Caco-2 (cell line): ENCODE results near the gene PHC2. TPM values are rescaled to one million over a fixed set of nuclear protein-coding genes. Genes with fewer than 3 reads are reported as not detected.

ENCODE experiments used
- BruUV-seq: library from RNA; stranded (reverse); fragments of 400-500 nt; replicated peaks from 2 replicates; lab custom pipeline; 2021; lab: Mats Ljungman, UMichigan
- CTCF ChIA-PET: fragments of 300-600 bp; sonication (Branson Sonifier 250); formaldehyde crosslinking; loops from one replicate; lab custom pipeline; 2022; ENCODE audit warnings: antibody characterized with exemption; lab: Charles Lee
- POLR2A ChIA-PET: fragments of 300-600 bp; sonication (Branson Sonifier 250); formaldehyde crosslinking; loops from one replicate; lab custom pipeline; 2022; ENCODE audit warnings: antibody characterized with exemption; lab: Charles Lee
- DNase-seq, 2 experiments: peaks; one replicate each; pipeline versions ENCODE4 v3.0.0 to v3.0.0-alpha.2; 2020 to 2022
- H3K27me3 ChIP-seq: replicated peaks from 2 replicates; pipeline ENCODE4 v1.6.0; 2011; ENCODE audit warnings: low read length; ENCODE audit not compliant: control insufficient read depth, insufficient read depth
- H3K36me3 ChIP-seq: 2 replicates; pipeline ENCODE4 v1.5.1; 2011; ENCODE audit warnings: low read length; ENCODE audit not compliant: control insufficient read depth, insufficient read depth
- H3K4me1 ChIP-seq: fragments of 250-450 bp; sonication (Bioruptor Pico); 2 replicates; pipeline ENCODE4 v1.5.1; 2020; ENCODE audit warnings: mild to moderate bottlenecking
- H3K4me3 ChIP-seq: 2 replicates; pipeline ENCODE4 v1.5.1; 2011; ENCODE audit warnings: low read depth, mild to moderate bottlenecking, control low read depth, low read length
- H3K9me3 ChIP-seq: fragments of 250-450 bp; sonication (Bioruptor Pico); 2 replicates; pipeline ENCODE4 v1.5.1; 2020; ENCODE audit warnings: mild to moderate bottlenecking, moderate library complexity
- H3K27ac Mint-ChIP-seq: one replicate; pipeline ENCODE4 v1.8.0; 2022; ENCODE audit warnings: mixed read lengths; ENCODE audit not compliant: unreplicated experiment
- H3K27me3 Mint-ChIP-seq: one replicate; pipeline ENCODE4 v1.8.0; 2022; ENCODE audit warnings: mixed read lengths; ENCODE audit not compliant: insufficient read depth, unreplicated experiment
- H3K36me3 Mint-ChIP-seq: one replicate; pipeline ENCODE4 v1.8.0; 2022; ENCODE audit warnings: mild to moderate bottlenecking, mixed read lengths; ENCODE audit not compliant: insufficient read depth, unreplicated experiment
- H3K4me1 Mint-ChIP-seq: one replicate; pipeline ENCODE4 v1.8.0; 2022; ENCODE audit warnings: low read depth, mixed read lengths; ENCODE audit not compliant: unreplicated experiment
- H3K4me3 Mint-ChIP-seq: one replicate; pipeline ENCODE4 v1.8.0; 2022; ENCODE audit warnings: mild to moderate bottlenecking, moderate library complexity, mixed read lengths; ENCODE audit not compliant: unreplicated experiment
- H3K9me3 Mint-ChIP-seq: one replicate; pipeline ENCODE4 v1.8.0; 2022; ENCODE audit warnings: mixed read lengths; ENCODE audit not compliant: unreplicated experiment
- CTCF ChIP-seq, 2 experiments: fragments of 200-600 bp in 1 of 2; IDR thresholded peaks; 1 replicate in 1 of 2; 2 replicates in 1 of 2; pipeline versions ENCODE4 v1.5.1 to v1.8.0; 2011 to 2022; ENCODE audit warnings: antibody characterized with exemption in 1 of 2, control low read depth in 1 of 2, inconsistent platforms in 1 of 2, low read depth in 1 of 2, low read length in 1 of 2, mild to moderate bottlenecking in 1 of 2, moderate library complexity in 1 of 2; ENCODE audit not compliant: insufficient read depth in 1 of 2, severe bottlenecking in 1 of 2, unreplicated experiment in 1 of 2
- intact Hi-C: fragments of 100-400 bp; cut with micrococcal nuclease; formaldehyde crosslinking; loops from one replicate; pipeline ENCODE4 v1.10.0; 2022; ENCODE audit not compliant: unreplicated experiment
- total RNA-seq: library from RNA; stranded (reverse); gene quantifications from 2 replicates; pipeline ENCODE4 v1.2.3, GENCODE V29; 2022

PHC2 gene
- total RNA-seq, 1 experiment from 2014 or later: 35.2 TPM

GRCh38 chr1:33346533-33346926 is 84.4 kb downstream of the PHC2 start:
- peaks cover 36% of the 10 kb centered on the region for H3K4me1 ChIP-seq
- H3K27me3 Mint-ChIP-seq: no peaks in the 10 kb centered on the region
- intact Hi-C loops: no loop called here

GRCh38 chr1:33344896-33345560 is 85.9 kb downstream of the PHC2 start:
- no peak for TF ChIP-seq CTCF (IDR thresholded peaks at IDR 0.05; ENCODE audit: insufficient read depth in 1 of 2, low read depth in 1 of 2, low read length in 1 of 2, severe bottlenecking in 1 of 2, unreplicated experiment in 1 of 2)
- no peaks in the 10 kb centered on the region for H3K9me3 ChIP-seq
- intact Hi-C loops: no loop called here
- no TSS peak for BruUV-seq
- no peaks in the 10 kb centered on the region for H3K27me3 ChIP-seq
- Mint-ChIP-seq H3K9me3 (no peaks in the 10 kb centered on the region), H3K4me3 (no peak overlapping the region), H3K4me1 (peaks cover 26% of the 10 kb centered on the region), H3K27me3 (no peaks in the 10 kb centered on the region), H3K36me3 (peaks cover 24% of the 10 kb centered on the region), H3K27ac (no peak overlapping the region)
- DNase-seq: no peak
- CTCF ChIA-PET: no interaction called here
- POLR2A ChIA-PET: no interaction called here
- H3K36me3 ChIP-seq: no peaks in the 10 kb centered on the region; the same call in 1 of the 2 replicates
- H3K4me1 ChIP-seq: peaks cover 41% of the 10 kb centered on the region
- H3K4me3 ChIP-seq: no peak overlapping the region

More at GRCh38 chr1:33346533-33346926, 84.4 kb downstream of the PHC2 start:
- no peak for DNase-seq
- Mint-ChIP-seq H3K4me1 (peaks cover 38% of the 10 kb centered on the region), H3K4me3 (peak overlapping the region; percentile 88), H3K9me3 (no peaks in the 10 kb centered on the region), H3K27ac (peak overlapping the region; percentile 78), H3K36me3 (peaks cover 24% of the 10 kb centered on the region)
- no peaks in the 10 kb centered on the region for H3K36me3 ChIP-seq
- POLR2A ChIA-PET: no interaction called here
- no peak overlapping the region for H3K4me3 ChIP-seq
- BruUV-seq: no TSS peak
- no peak for TF ChIP-seq CTCF (IDR thresholded peaks at IDR 0.05; ENCODE audit: insufficient read depth in 1 of 2, low read depth in 1 of 2, low read length in 1 of 2, severe bottlenecking in 1 of 2, unreplicated experiment in 1 of 2)
- H3K27me3 ChIP-seq: no peaks in the 10 kb centered on the region
- no peaks in the 10 kb centered on the region for H3K9me3 ChIP-seq
- CTCF ChIA-PET: no interaction called here

GRCh38 chr1:33343539-33343938 is 87.4 kb downstream of the PHC2 start:
- H3K27me3 ChIP-seq: no peaks in the 10 kb centered on the region
- Mint-ChIP-seq H3K27ac (no peak overlapping the region), H3K9me3 (no peaks in the 10 kb centered on the region), H3K4me1 (peaks cover 27% of the 10 kb centered on the region), H3K4me3 (no peak overlapping the region), H3K36me3 (peaks cover 19% of the 10 kb centered on the region), H3K27me3 (no peaks in the 10 kb centered on the region)
- no peak for DNase-seq
- intact Hi-C loops: no loop called here
- ChIA-PET CTCF (interaction anchor here (1.7 kb wide), 1 partner anchor 48 kb away, joined by 9 read pairs; no protein-coding TSS in a partner anchor), POLR2A (no interaction called here)
- no peaks in the 10 kb centered on the region; the same call in 1 of the 2 replicates for H3K36me3 ChIP-seq
- no peaks in the 10 kb centered on the region for H3K9me3 ChIP-seq
- H3K4me1 ChIP-seq: peaks cover 56% of the 10 kb centered on the region
- no peak overlapping the region for H3K4me3 ChIP-seq
- no peak for TF ChIP-seq CTCF (IDR thresholded peaks at IDR 0.05; ENCODE audit: insufficient read depth in 1 of 2, low read depth in 1 of 2, low read length in 1 of 2, severe bottlenecking in 1 of 2, unreplicated experiment in 1 of 2)
- no TSS peak for BruUV-seq
